ENCODE measurements around the gene ACTRT2. TPM values are rescaled to one million over a fixed set of nuclear protein-coding genes. Genes with fewer than 3 reads are reported as not detected.

The ACTRT2 gene
- total RNA-seq, 2 donors from 2014 or later, result not detected

DNA sequence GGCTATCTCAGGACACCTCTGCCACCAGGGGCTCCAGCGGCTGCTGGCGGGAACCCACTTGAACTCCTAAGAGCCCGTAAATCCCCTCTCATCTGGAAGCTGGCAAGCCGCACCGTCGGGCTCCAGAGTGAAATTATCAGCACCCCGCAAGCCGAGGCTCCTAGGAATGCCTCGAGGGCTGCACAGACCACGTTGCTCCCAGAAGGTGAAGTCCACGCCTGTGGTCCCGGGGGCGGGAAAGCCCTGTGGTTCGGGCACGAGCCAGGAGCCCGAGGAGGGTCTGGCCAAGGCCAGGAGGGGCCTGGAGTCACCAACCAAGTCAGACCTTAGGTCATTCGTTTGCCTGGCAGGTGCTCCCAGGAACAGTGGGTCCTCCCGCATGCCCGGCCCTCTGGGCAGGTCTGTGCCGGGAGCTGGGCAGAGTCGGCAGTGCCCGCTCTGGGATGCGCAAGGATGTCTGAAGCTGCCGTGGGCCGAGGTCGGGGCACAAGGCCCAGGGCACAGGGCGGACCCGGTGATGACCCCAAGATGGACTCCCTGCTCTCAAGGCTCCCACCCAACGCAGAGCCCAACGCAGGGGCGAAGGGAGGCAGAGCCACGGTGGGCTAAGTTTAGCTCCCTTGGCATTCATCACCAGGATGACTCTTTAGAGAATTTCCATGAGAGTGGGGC, 8.9 kb downstream of the ACTRT2 start:
- WGBS, 2 donors, result 77% methylated on average over 32 of the region's 32 CpGs; no CpG with 5 or more reads in 1 of the 2 donors
- no peak for ATAC-seq
- H3K27me3 ChIP-seq, result no peaks in the 10 kb centered on the region

GRCh38 chr1:3030663-3031381, 9.6 kb downstream of the ACTRT2 start:
- intact Hi-C loops (cut with DNase I), result no loop called here

More for the DNA sequence above, 8.9 kb downstream of the ACTRT2 start:
- H3K36me3 ChIP-seq (replicated peaks in 1 of 2; ENCODE audit: insufficient read depth in 1 of 2, low read depth in 2 of 2), result no peaks in the 10 kb centered on the region
- H3K9me3 ChIP-seq, result no peaks in the 10 kb centered on the region
- TF ChIP-seq, protein P1, sequence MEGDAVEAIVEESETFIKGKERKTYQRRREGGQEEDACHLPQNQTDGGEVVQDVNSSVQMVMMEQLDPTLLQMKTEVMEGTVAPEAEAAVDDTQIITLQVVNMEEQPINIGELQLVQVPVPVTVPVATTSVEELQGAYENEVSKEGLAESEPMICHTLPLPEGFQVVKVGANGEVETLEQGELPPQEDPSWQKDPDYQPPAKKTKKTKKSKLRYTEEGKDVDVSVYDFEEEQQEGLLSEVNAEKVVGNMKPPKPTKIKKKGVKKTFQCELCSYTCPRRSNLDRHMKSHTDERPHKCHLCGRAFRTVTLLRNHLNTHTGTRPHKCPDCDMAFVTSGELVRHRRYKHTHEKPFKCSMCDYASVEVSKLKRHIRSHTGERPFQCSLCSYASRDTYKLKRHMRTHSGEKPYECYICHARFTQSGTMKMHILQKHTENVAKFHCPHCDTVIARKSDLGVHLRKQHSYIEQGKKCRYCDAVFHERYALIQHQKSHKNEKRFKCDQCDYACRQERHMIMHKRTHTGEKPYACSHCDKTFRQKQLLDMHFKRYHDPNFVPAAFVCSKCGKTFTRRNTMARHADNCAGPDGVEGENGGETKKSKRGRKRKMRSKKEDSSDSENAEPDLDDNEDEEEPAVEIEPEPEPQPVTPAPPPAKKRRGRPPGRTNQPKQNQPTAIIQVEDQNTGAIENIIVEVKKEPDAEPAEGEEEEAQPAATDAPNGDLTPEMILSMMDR (IDR thresholded peaks at IDR 0.05), result no peak
- no peak for TF ChIP-seq POLR2A (IDR thresholded peaks at IDR 0.05)
- no peaks in the 10 kb centered on the region for H3K4me1 ChIP-seq
- no peak overlapping the region for H3K27ac ChIP-seq
- intact Hi-C loops (cut with DNase I), result no loop called here
- no peak for DNase-seq
- no peak overlapping the region for H3K4me3 ChIP-seq

GRCh38 chr1:3031401-3032221, 10.3 kb downstream of the ACTRT2 start:
- DNase-seq, result no peak
- Histone ChIP-seq H3K36me3 (replicated peaks in 1 of 2; ENCODE audit: insufficient read depth in 1 of 2, low read depth in 2 of 2) (no peaks in the 10 kb centered on the region), H3K27ac (no peak overlapping the region), H3K9me3 (no peaks in the 10 kb centered on the region), H3K27me3 (no peaks in the 10 kb centered on the region), H3K4me3 (no peak overlapping the region), H3K4me1 (no peaks in the 10 kb centered on the region)
- WGBS, 2 donors, result 57 to 58% methylated on average over 16 to 35 of the region's 35 CpGs
- intact Hi-C loops (cut with DNase I), result no loop called here
- no peak for TF ChIP-seq POLR2A (IDR thresholded peaks at IDR 0.05)
- TF ChIP-seq, protein P1 (IDR thresholded peaks at IDR 0.05), result no peak
- ATAC-seq, result no peak

More at GRCh38 chr1:3030663-3031381, 9.6 kb downstream of the ACTRT2 start:
- H3K27me3 ChIP-seq, result no peaks in the 10 kb centered on the region
- no peaks in the 10 kb centered on the region for H3K36me3 ChIP-seq (replicated peaks in 1 of 2; ENCODE audit: insufficient read depth in 1 of 2, low read depth in 2 of 2)
- DNase-seq, result no peak
- no peak overlapping the region for H3K4me3 ChIP-seq
- TF ChIP-seq, protein P1 (IDR thresholded peaks at IDR 0.05), result no peak
- TF ChIP-seq POLR2A (IDR thresholded peaks at IDR 0.05), result no peak
- WGBS, 2 donors, result 54 to 60% methylated on average over 14 to 22 of the region's 22 CpGs
- no peak for ATAC-seq
- H3K27ac ChIP-seq, result no peak overlapping the region
- H3K9me3 ChIP-seq, result no peaks in the 10 kb centered on the region
- no peaks in the 10 kb centered on the region for H3K4me1 ChIP-seq

DNA sequence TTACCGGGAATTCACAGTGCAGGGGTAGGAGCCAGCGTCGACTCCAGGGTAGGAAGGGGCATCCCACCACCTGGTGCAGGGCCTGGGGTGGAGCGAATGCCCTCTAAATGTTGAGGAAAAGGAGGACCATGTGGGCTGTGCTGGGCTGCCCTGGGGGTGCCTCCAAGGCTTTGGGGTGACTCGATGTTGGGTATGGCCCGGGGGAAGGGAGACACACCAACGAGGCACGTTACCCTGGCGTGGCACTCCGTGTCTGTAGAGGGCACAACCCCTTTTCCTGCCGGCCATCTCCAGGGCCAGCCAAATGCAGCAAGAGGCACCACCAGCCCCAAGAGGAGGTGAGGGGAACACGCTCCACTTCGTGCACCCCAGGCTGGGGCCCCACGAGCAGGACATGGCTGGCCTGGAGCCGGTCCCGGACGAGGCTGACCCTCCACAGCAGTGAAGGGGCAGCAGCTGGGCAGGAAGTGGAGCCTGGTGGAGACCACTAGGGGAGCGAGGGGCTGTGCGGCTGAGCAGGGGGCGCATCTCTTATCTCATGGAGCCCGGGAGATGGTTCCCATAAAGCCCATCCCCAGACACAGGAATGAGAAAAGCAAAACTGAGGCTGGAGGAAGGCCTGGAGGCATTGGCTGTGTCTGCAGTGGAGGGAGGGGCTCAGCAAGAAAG, 11.2 kb downstream of the ACTRT2 start:
- H3K4me3 ChIP-seq, result no peak overlapping the region
- DNase-seq (no peak), ATAC-seq (no peak)
- peaks cover 4% of the 10 kb centered on the region for H3K4me1 ChIP-seq
- no peaks in the 10 kb centered on the region for H3K36me3 ChIP-seq (replicated peaks in 1 of 2; ENCODE audit: insufficient read depth in 1 of 2, low read depth in 2 of 2)
- intact Hi-C loops (cut with DNase I), result no loop called here
- H3K27me3 ChIP-seq, result no peaks in the 10 kb centered on the region
- H3K9me3 ChIP-seq, result no peaks in the 10 kb centered on the region
- no peak overlapping the region for H3K27ac ChIP-seq
- TF ChIP-seq, protein P1 (IDR thresholded peaks at IDR 0.05), result no peak
- TF ChIP-seq POLR2A (IDR thresholded peaks at IDR 0.05), result no peak
- WGBS, 2 donors, result 77 to 84% methylated on average over 14 to 18 of the region's 21 CpGs
